ENCODE measurements around the gene FJX1.

The FJX1 gene

GRCh38 chr11:35632301-35632700 is 14.0 kb downstream of the FJX1 start:
- no peak overlapping the region for H3K4me3 ChIP-seq (ENCODE audit: low read depth, low read length)
- H3K4me1 ChIP-seq (ENCODE audit: control insufficient read depth, insufficient read depth, low read length) = no peaks in the 10 kb centered on the region
- no peaks in the 10 kb centered on the region for H3K9me3 ChIP-seq (ENCODE audit: control insufficient read depth, insufficient read depth, low read depth, low read length)
- H3K27ac ChIP-seq (ENCODE audit: extremely low read depth, low read depth, low read length) = no peak overlapping the region
- no peaks in the 10 kb centered on the region for H3K36me3 ChIP-seq (ENCODE audit: control insufficient read depth in 2 of 2, insufficient read depth in 1 of 2, low read length in 2 of 2)
- ChIA-PET CTCF (no interaction called here), POLR2A (no interaction called here)
- TF ChIP-seq ZNF621 (tag by site-specific recombination; IDR thresholded peaks at IDR 0.05) (no peak), ZNF660 (tag by site-specific recombination; IDR thresholded peaks at IDR 0.05) (no peak), YY1 (tag by site-specific recombination; IDR thresholded peaks at IDR 0.05) (no peak), ZNF214 (tag by site-specific recombination; IDR thresholded peaks at IDR 0.05; ENCODE audit: borderline replicate concordance) (no peak), ZNF514 (tag by site-specific recombination; IDR thresholded peaks at IDR 0.05) (no peak), ZNF211 (tag by site-specific recombination; IDR thresholded peaks at IDR 0.05; ENCODE audit: low read depth) (no peak), ZNF571 (tag by site-specific recombination; IDR thresholded peaks at IDR 0.05) (no peak), SP7 (tag by site-specific recombination; IDR thresholded peaks at IDR 0.05) (peak; percentile 88), SALL2 (tag by site-specific recombination; IDR thresholded peaks at IDR 0.05; ENCODE audit: borderline replicate concordance) (no peak), ZSCAN4 (tag by site-specific recombination; IDR thresholded peaks at IDR 0.05) (no peak), ZBTB6 (tag by site-specific recombination; IDR thresholded peaks at IDR 0.05) (no peak), ELK4 (IDR thresholded peaks at IDR 0.05; ENCODE audit: borderline replicate concordance, low read depth, low read length) (no peak), ZNF366 (tag by site-specific recombination; conservative IDR thresholded peaks at IDR 0.05) (peak; percentile 94), ZNF404 (tag by site-specific recombination; IDR thresholded peaks at IDR 0.05) (no peak), ZXDB (tag by site-specific recombination; IDR thresholded peaks at IDR 0.05) (0 out of 2 replicates have a peak, but pooled peaks have one; percentile 45), GFI1B (tag by site-specific recombination; IDR thresholded peaks at IDR 0.05) (no peak), ZNF174 (tag by site-specific recombination; IDR thresholded peaks at IDR 0.05) (no peak), ZNF645 (tag by site-specific recombination; IDR thresholded peaks at IDR 0.05) (no peak), ZBTB7A (tag by site-specific recombination; IDR thresholded peaks at IDR 0.05; ENCODE audit: low read depth) (no peak), EGR2 (tag by site-specific recombination; IDR thresholded peaks at IDR 0.05; ENCODE audit: low read depth) (no peak), HOXA7 (CRISPR knock-in tag; IDR thresholded peaks at IDR 0.05; ENCODE audit: borderline replicate concordance) (no peak), ZNF692 (tag by site-specific recombination; IDR thresholded peaks at IDR 0.05) (peak; percentile 57; the same call in 1 of the 2 replicates), ZNF394 (tag by site-specific recombination; IDR thresholded peaks at IDR 0.05; ENCODE audit: borderline replicate concordance) (no peak), BCL11A (tag by site-specific recombination; IDR thresholded peaks at IDR 0.05; ENCODE audit: low read depth) (peak; percentile 66; the same call in 1 of the 2 replicates), ZNF26 (tag by site-specific recombination; IDR thresholded peaks at IDR 0.05) (no peak), ZBTB48 (tag by site-specific recombination; IDR thresholded peaks at IDR 0.05) (0 out of 2 replicates have a peak, but pooled peaks have one; percentile 21), ZNF223 (tag by site-specific recombination; IDR thresholded peaks at IDR 0.05) (no peak), HOXD13 (CRISPR knock-in tag; IDR thresholded peaks at IDR 0.05; ENCODE audit: borderline replicate concordance) (no peak), OVOL3 (tag by site-specific recombination; IDR thresholded peaks at IDR 0.05) (no peak), SP3 (tag by site-specific recombination; IDR thresholded peaks at IDR 0.05) (no peak), ZBTB21 (tag by site-specific recombination; IDR thresholded peaks at IDR 0.05) (peak; percentile 76), ZNF362 (tag by site-specific recombination; IDR thresholded peaks at IDR 0.05) (no peak)

All from HEK293 (cell line).